Panc1 (cell line): ENCODE results near the gene WWTR1.

Experiments used
- CTCF ChIP-seq: fragments of 450-650 bp; IDR thresholded peaks from 2 replicates; pipeline ENCODE4 v1.5.1; 2017; ENCODE audit warnings: mild to moderate bottlenecking
- POLR2AphosphoS5 ChIP-seq: IDR thresholded peaks from 2 replicates; pipeline ENCODE4 v1.6.1; 2012; ENCODE audit warnings: mild to moderate bottlenecking, low read depth, low read length, moderate library complexity
- REST ChIP-seq, 2 experiments: IDR thresholded peaks; 2 replicates each; pipeline ENCODE4 v1.6.1; 2011 to 2012; ENCODE audit warnings: low read depth in 2 of 2, control low read depth in 1 of 2, low read length in 1 of 2, mild to moderate bottlenecking in 1 of 2, moderate library complexity in 1 of 2; ENCODE audit not compliant: insufficient read depth in 1 of 2

GRCh38 chr3:149643482-149643798 lies 14.4 kb downstream of the WWTR1 start:
- no peak for TF ChIP-seq CTCF
- TF ChIP-seq POLR2AphosphoS5 = peak; percentile 25; the same call in 1 of the 2 replicates
- no peak for TF ChIP-seq REST (IDR thresholded peaks at IDR 0.05; ENCODE audit: insufficient read depth in 1 of 2, low read depth in 2 of 2, low read length in 1 of 2)
